Nephron progenitor cell (in vitro differentiated cells): Measurements from ENCODE around the gene PTGS2.

ENCODE experiments used
- DNase-seq: peaks from one replicate; pipeline ENCODE4 v3.0.0; 2021
- H3K27ac Mint-ChIP-seq: 2 replicates; pipeline ENCODE4 v1.8.0; 2021; ENCODE audit warnings: mild to moderate bottlenecking, moderate library complexity, mixed read lengths
- H3K27me3 Mint-ChIP-seq: 2 replicates; pipeline ENCODE4 v1.8.0; 2021; ENCODE audit warnings: mild to moderate bottlenecking, low read depth, mixed read lengths; ENCODE audit not compliant: poor library complexity
- H3K36me3 Mint-ChIP-seq: 2 replicates; pipeline ENCODE4 v1.8.0; 2021; ENCODE audit warnings: low read depth, mixed read lengths
- H3K4me1 Mint-ChIP-seq: 2 replicates; pipeline ENCODE4 v1.8.0; 2021; ENCODE audit warnings: mixed read lengths
- H3K4me3 Mint-ChIP-seq: 2 replicates; pipeline ENCODE4 v1.8.0; 2021; ENCODE audit warnings: mild to moderate bottlenecking, moderate library complexity, mixed read lengths
- H3K9me3 Mint-ChIP-seq: 2 replicates; pipeline ENCODE4 v1.8.0; 2021; ENCODE audit warnings: mild to moderate bottlenecking, moderate library complexity, mixed read lengths
- TF ChIP-seq, protein P1 (sequence below): fragments of 200-600 bp; sonication (generic); IDR thresholded peaks from 2 replicates; pipeline ENCODE4 v1.5.0; 2021; ENCODE audit warnings: antibody characterized with exemption

The PTGS2 gene

GRCh38 chr1:186629341-186629740, 50.9 kb downstream of the PTGS2 start:
- TF ChIP-seq, protein P1, sequence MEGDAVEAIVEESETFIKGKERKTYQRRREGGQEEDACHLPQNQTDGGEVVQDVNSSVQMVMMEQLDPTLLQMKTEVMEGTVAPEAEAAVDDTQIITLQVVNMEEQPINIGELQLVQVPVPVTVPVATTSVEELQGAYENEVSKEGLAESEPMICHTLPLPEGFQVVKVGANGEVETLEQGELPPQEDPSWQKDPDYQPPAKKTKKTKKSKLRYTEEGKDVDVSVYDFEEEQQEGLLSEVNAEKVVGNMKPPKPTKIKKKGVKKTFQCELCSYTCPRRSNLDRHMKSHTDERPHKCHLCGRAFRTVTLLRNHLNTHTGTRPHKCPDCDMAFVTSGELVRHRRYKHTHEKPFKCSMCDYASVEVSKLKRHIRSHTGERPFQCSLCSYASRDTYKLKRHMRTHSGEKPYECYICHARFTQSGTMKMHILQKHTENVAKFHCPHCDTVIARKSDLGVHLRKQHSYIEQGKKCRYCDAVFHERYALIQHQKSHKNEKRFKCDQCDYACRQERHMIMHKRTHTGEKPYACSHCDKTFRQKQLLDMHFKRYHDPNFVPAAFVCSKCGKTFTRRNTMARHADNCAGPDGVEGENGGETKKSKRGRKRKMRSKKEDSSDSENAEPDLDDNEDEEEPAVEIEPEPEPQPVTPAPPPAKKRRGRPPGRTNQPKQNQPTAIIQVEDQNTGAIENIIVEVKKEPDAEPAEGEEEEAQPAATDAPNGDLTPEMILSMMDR, result no peak
- Mint-ChIP-seq H3K4me1 (no peaks in the 10 kb centered on the region), H3K9me3 (peaks cover 3% of the 10 kb centered on the region), H3K36me3 (no peaks in the 10 kb centered on the region), H3K4me3 (no peak overlapping the region), H3K27me3 (peaks cover 4% of the 10 kb centered on the region), H3K27ac (no peak overlapping the region)
- no peak for DNase-seq

DNA sequence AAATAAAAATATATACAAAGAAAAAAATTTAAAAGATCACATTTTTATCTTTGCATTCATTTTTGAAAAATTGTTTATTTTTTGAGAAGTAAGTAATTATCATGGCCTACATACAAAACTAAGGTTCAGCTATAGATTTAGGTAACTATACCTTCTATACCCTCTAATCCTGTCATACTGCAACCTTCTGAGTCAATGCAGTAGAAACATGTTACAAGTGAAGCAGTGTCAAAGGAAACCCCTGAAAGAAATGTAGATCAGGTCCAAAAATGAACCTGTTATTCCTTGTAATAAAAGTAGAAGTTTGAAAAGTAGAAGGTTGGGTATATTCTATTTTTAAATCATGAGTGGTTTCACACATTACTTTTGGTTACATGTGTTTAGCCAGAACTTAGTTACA, 51.3 kb downstream of the PTGS2 start:
- no peaks in the 10 kb centered on the region for H3K4me1 Mint-ChIP-seq
- TF ChIP-seq, protein P1, result no peak
- H3K4me3 Mint-ChIP-seq, result no peak overlapping the region
- no peak overlapping the region for H3K27ac Mint-ChIP-seq
- DNase-seq, result no peak
- peaks cover 4% of the 10 kb centered on the region for H3K27me3 Mint-ChIP-seq
- H3K36me3 Mint-ChIP-seq, result no peaks in the 10 kb centered on the region
- H3K9me3 Mint-ChIP-seq, result peaks cover 3% of the 10 kb centered on the region

DNA sequence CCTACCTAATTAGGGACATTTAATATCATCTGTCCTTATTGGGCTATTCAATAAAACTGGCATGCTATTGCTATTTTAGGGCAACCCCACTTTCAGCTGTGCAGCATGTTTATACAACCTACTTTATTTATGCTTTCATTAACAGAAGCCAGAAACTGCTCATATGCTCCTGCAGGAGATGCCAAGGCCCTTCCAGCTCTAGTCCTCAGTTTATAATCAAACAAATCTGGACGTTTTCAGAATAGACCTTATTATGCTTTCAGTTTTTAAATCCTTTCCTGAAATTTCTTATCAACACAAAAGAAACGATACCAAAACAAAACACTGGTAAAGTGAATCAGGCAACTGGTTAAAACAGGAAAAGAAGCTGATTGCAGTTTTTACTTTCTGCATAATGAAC, 53.2 kb downstream of the PTGS2 start:
- TF ChIP-seq, protein P1, result no peak
- Mint-ChIP-seq H3K4me3 (no peak overlapping the region), H3K27ac (no peak overlapping the region), H3K4me1 (no peaks in the 10 kb centered on the region), H3K36me3 (no peaks in the 10 kb centered on the region), H3K9me3 (no peaks in the 10 kb centered on the region), H3K27me3 (peaks cover 4% of the 10 kb centered on the region)
- DNase-seq, result no peak

DNA sequence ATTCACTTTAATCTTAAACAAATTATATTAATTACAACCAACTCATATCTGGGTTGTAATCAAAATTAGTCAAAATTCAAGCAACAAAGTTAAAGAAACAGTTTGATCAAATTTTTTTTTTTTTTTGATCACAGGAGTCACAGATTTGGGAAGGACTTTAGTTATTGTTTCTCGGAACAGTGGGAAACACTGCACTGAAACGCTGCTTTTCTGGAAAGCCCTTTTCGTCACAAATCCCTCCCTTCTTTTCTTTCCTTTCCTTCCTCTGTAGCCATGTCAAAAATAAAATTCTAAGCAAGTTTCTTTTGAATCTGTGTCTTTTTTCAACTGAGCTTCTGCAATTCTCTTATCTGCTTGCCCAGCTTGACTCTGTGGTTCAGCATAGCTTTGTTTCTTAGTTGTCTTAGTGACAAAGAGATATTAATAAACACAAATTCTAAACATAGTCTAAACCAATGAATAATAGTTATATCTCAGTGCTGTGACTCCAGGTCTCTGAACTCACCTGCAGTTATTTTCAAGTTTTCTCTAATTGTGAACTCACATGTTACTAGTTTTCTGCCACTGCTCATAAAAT, 53.8 kb downstream of the PTGS2 start:
- DNase-seq, result no peak
- Mint-ChIP-seq H3K9me3 (no peaks in the 10 kb centered on the region), H3K27ac (no peak overlapping the region), H3K4me3 (no peak overlapping the region), H3K36me3 (no peaks in the 10 kb centered on the region), H3K4me1 (no peaks in the 10 kb centered on the region), H3K27me3 (peaks cover 4% of the 10 kb centered on the region)
- TF ChIP-seq, protein P1, result no peak

- H3K4me1 Mint-ChIP-seq, result no peaks in the 10 kb centered on the region
These were observed 56.7 kb downstream of the PTGS2 start for GRCh38 chr1:186623551-186623950.

More at GRCh38 chr1:186623551-186623950, 56.7 kb downstream of the PTGS2 start:
- H3K27ac Mint-ChIP-seq, result no peak overlapping the region
- TF ChIP-seq, protein P1, result no peak
- H3K9me3 Mint-ChIP-seq, result no peaks in the 10 kb centered on the region
- H3K4me3 Mint-ChIP-seq, result no peak overlapping the region
- no peak for DNase-seq
- H3K27me3 Mint-ChIP-seq, result peaks cover 4% of the 10 kb centered on the region
- H3K36me3 Mint-ChIP-seq, result no peaks in the 10 kb centered on the region
